ENCODE results near the gene LPP. TPM values are rescaled to one million over a fixed set of nuclear protein-coding genes. Genes with fewer than 3 reads are reported as not detected.

The LPP gene
- total and polyA plus RNA-seq, 2 of the 4 experiments (the other 2 are of a cell fraction) = 16.0 to 130 TPM

DNA sequence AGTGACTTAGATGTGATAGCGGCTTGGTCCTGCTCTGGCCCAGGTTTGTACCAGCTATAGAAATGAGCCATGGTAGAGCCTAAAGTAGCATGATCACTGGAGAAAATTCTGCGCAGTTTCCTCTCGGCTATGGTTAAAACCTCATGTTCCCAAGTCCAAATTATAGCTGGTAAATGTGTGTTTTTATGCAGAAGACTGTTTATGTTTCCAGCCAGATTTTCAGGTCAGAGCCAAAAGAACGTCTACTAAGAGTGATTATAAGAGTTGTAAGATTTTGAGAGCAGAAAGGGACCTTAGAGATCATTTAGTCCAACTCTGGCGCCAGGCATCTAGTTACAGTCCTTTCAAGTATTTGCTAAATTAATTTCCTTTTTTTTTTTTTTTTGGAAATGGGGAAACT lies 333.7 kb downstream of the LPP start:
- no TSS peak for BruUV-seq (replicated peaks)

More for the DNA sequence above, 333.7 kb downstream of the LPP start:
- Histone ChIP-seq H2AFZ (replicated peaks; ENCODE audit: low read length, poor library complexity) (no peak overlapping the region), H2AK5ac (ENCODE audit: low read depth, low read length) (0 out of 2 replicates have a peak overlapping the region, but pooled peaks have one; percentile 45), H3K23ac (ENCODE audit: low read depth, low read length) (0 out of 2 replicates have a peak overlapping the region, but pooled peaks have one; percentile 3), H2BK120ac (ENCODE audit: low read depth, low read length) (no peak overlapping the region), H3K14ac (replicated peaks; ENCODE audit: low read depth, low read length) (0 out of 2 replicates have a peak overlapping the region, but pooled peaks have one; percentile 36), H3K9me1 (ENCODE audit: insufficient read depth, low read length) (peaks cover 11% of the 10 kb centered on the region), H2BK5ac (ENCODE audit: low read depth, low read length, poor library complexity, severe bottlenecking) (no peak overlapping the region), H3K36me3 (ENCODE audit: control insufficient read depth, insufficient read depth, low read length) (peaks cover 10% of the 10 kb centered on the region), H3K9me3 (ENCODE audit: control insufficient read depth, insufficient read depth, low read length) (no peaks in the 10 kb centered on the region), H2BK20ac (ENCODE audit: low read depth, low read length) (no peak overlapping the region), H4K20me1 (ENCODE audit: insufficient read depth, low read length) (peaks cover 25% of the 10 kb centered on the region; the same call in 1 of the 2 replicates), H3K27me3 (ENCODE audit: control insufficient read depth, insufficient read depth, low read length) (no peaks in the 10 kb centered on the region), H3K18ac (ENCODE audit: low read depth, low read length) (no peak overlapping the region), H4K5ac (ENCODE audit: low read depth, low read length) (no peak overlapping the region), H3K79me1 (ENCODE audit: low read depth in 1 of 2, low read length in 2 of 2) (peaks cover 13 to 70% of the 10 kb centered on the region in 2 experiments), H4K8ac (ENCODE audit: low read depth in 2 of 2, low read length in 2 of 2) (0 out of 4 replicates have a peak overlapping the region, but pooled peaks of 1 of the 2 experiments have one; percentile 42), H2BK15ac (ENCODE audit: low read depth, low read length) (no peak overlapping the region), H2AK9ac (replicated peaks; ENCODE audit: low read depth, low read length, poor library complexity) (no peak overlapping the region), H3K27ac (ENCODE audit: insufficient read depth, low read length) (no peak overlapping the region), H3K4ac (ENCODE audit: low read depth, low read length) (no peak overlapping the region), H3K9ac (ENCODE audit: low read depth, low read length) (no peak overlapping the region), H3K4me3 (ENCODE audit: insufficient read depth, low read depth, low read length) (no peak overlapping the region), H3K4me1 (ENCODE audit: control insufficient read depth, insufficient read depth, low read length) (peaks cover 19% of the 10 kb centered on the region), H3K56ac (ENCODE audit: extremely low read depth, insufficient read depth, low read length) (no peak overlapping the region), H3K4me2 (ENCODE audit: low read depth, low read length) (no peak overlapping the region), H4K91ac (ENCODE audit: insufficient read depth, low read depth, low read length) (no peak overlapping the region)
- 88% methylated on average over 1 of the region's 5 CpGs; no CpG with 5 or more reads in 1 of the 2 experiments for WGBS, 2 experiments (ENCODE audit: extremely low coverage in 2 of 2, insufficient read length in 1 of 2)
- TF ChIP-seq MAZ (IDR thresholded peaks at IDR 0.05; ENCODE audit: borderline replicate concordance, low read depth, low read length) (no peak), MXI1 (IDR thresholded peaks at IDR 0.05; ENCODE audit: borderline replicate concordance, low read depth, low read length) (no peak), CHD1 (IDR thresholded peaks at IDR 0.05; ENCODE audit: low read depth, low read length) (no peak), SMC3 (IDR thresholded peaks at IDR 0.05; ENCODE audit: low read depth, low read length) (no peak), POLR2A (IDR thresholded peaks at IDR 0.05; ENCODE audit: low read depth, low read length) (no peak)
- DNase-seq (no peak), ATAC-seq (ENCODE audit: low read depth) (no peak)
- in situ Hi-C loops (cut with MboI; ENCODE audit: low sequenced_read_pairs) = no loop called here
- ChIA-PET CTCF (interaction anchor here (1.0 kb wide), 1 partner anchor 13 kb away, joined by 4 read pairs; no protein-coding TSS in a partner anchor), POLR2A (ENCODE audit: unreplicated experiment) (no interaction called here)
- dilution Hi-C loops (cut with HindIII; ENCODE audit: low sequenced_read_pairs, unreplicated experiment) = no loop called here
- intact Hi-C loops (cut with micrococcal nuclease) = no loop called here
